NCI-H1105 treated with DMSO at 0.1 percent for 48 hours (cell line): ENCODE measurements around the gene RNF157.

Experiments
- DNase-seq: peaks from one replicate; lab custom pipeline; 2025; lab: John Stamatoyannopoulos, UW

RNF157 gene

GRCh38 chr17:76123191-76123499 lies 117.1 kb downstream of the RNF157 start:
- DNase-seq, result no peak

- no peak for DNase-seq
Measured at GRCh38 chr17:76122431-76123190, 117.7 kb downstream of the RNF157 start.

- DNase-seq, result no peak
Measured at GRCh38 chr17:76121932-76122430, 118.3 kb downstream of the RNF157 start.

DNA sequence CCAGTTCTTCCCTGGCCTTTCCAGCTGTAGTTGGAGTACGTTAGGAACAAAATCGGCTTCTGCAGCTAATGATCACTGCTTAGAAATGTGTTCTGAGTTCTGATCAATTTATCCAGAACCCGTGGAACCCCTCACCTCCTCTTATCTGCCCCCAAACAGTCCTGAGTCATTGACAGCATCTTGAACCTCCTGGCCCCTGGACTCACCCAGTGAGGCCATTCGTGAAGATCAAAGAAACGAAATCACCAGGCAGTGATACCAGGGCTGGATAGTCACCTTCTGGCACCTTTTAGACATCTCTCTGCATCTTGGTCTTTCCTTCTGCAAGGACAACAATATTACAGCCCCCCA lies 119.7 kb downstream of the RNF157 start:
- no peak for DNase-seq

DNA sequence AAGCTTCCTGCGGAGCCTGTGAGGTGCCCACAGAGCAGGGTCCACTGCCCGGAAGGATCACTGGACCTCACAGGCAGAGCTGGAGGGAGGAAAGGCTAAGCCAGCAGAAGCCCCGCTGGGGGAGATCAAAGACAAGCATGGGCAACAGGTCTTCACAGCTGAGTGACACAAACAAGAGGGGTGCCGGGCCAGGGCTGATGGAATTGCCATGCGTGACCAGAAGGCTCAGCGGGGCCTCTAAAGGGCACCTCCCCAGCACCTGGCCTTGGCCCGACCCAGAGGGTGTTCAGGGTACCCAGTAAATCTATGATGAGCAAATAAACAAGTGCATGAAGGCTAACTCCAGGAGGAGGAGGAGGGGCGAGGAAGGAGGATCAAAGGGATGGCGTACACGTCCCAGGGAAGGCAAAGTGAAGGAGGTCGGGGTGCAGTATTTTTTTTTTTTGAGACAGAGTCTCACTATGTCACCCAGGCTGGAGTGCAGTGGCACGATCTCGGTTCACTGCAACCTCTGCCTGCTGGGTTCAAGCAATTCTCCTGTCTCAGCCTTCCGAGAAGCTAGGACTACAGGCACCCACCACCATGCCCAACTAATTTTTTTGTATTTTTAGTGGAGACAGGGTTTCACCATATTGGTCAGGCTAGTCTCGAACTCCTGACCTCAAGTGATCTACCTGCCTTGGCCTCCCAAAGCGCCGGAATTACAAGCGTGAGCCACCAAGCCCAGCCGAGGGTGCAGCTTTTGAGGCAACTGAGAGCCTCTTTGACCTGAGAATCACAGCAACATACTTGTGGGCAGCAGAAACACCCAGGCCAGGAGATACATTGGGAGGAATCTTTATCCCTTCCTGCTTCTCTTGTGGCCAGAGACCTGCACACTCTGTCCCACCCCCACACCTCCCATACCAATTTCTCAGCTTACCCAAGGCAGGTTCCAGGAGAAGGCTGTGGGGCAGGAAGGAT lies 120.6 kb downstream of the RNF157 start:
- DNase-seq, result no peak

DNA sequence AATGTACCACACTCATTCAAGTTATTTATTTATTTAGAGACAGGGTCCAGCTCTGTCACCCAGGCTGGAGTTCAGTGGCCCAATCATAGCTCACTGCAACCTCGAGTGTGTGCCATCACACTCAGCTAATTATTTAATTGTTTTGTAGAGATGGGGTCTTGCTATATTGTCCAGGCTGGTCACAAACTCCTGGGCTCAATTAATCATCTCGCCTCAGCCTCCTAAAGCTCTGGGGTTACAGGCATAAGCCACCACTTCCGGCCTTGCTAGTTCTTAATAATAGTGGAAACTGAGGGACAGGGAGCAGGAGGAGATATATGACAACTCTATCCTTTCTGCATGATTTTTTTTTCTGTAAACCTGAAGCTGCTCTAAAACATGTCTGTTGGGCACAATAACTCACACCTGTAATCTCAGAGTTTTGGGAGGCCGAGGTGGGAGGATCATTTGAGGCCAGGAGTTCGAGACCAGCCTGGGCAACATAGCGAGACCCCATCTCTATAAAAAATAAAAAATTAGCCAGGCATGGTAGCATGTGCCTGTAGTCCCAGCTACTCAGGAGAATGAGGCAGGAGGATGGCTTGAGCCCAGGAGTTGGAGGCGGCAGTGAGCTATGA lies 125.0 kb downstream of the RNF157 start:
- no peak for DNase-seq

DNA sequence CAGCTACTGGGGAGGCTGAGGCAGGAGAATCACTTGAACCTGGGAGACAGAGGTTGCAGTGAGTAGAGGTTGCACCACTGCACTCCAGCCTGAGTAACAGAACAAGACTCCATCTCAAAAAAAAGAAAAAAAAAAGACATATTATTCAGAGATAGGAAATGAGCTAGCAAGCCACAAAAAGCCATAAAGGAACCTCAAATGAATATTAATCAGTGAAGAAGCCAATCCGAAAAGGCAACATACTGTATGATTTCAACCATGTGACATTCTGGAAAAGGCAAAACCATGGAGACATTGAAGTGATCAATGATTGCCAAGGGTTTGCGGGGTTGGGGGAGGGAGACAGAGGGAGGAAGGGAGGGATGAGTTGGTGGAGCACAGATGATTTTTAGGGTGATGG lies 128.3 kb downstream of the RNF157 start:
- no peak for DNase-seq

- no peak for DNase-seq
Measured at GRCh38 chr17:76107509-76107908, 132.8 kb downstream of the RNF157 start.

- no peak for DNase-seq
Measured at GRCh38 chr17:76106703-76107102, 133.6 kb downstream of the RNF157 start.

- DNase-seq, result no peak
Measured at GRCh38 chr17:76104896-76105231, 135.4 kb downstream of the RNF157 start.

DNA sequence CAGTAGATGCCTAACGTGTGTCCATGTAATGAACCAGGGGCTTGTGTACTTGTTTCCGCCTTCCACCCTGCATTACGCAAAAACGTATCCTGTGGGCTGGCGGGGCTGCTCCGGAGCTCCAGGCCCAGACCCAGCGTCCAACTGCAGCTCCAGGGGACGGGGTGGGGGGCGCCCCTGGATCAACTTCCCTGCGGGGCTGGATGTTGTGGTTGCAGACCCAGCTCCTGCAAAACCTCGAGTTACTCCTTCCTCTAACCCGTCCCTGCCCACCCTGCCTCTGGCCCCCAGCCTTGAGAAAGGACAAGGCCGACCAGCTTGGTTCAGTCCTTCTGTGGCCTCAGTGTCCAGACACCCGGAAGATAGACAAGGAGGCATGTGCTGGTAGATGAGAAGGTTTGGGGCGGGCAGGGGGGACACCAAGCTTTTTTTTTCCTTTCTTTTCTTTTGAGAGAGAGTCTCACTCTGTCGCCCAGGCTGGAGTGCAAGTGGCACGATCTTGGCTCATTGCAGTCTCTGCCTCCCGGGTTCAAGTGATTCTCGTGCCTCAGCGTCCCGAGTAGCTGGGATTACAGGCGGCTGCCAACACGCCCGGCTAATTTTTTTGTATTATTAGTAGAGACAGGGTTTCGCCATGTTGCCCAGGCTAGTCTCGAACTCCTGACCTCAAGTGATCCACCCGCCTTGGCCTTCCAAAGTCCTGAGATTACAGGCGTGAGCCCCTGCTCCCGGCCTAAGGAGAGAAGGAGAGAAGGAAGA lies 136.0 kb downstream of the RNF157 start:
- DNase-seq, result no peak

GRCh38 chr17:76103274-76104139 lies 136.8 kb downstream of the RNF157 start, which contains the start of gene EXOC7:
TSS of gene EXOC7 (minus strand) at chr17:76103787. CDS start at chr17:76103692, 95 bp downstream.
- DNase-seq, result peak; percentile 82

DNA sequence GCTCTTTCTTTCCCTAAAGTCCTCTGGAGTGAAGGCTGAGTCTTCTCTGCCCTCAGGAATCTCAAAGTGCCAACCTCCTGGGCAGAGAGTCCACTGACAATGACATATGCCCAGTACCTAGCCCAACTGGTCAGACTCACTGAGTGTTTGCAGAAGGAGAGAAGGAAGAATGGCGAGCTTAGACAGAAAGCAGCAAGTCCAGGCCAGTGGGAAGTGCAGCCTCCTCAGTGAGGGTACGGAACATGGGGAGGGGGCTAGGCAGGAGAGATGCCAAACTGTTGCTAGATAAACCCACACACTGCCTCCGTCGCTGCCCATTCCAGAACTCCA lies 137.4 kb downstream of the RNF157 start:
- DNase-seq, result no peak

GRCh38 chr17:76097716-76098295 lies 142.5 kb downstream of the RNF157 start:
- DNase-seq, result no peak

- no peak for DNase-seq
Measured at GRCh38 chr17:76095943-76096342, 144.3 kb downstream of the RNF157 start.

GRCh38 chr17:76094046-76094445 lies 146.2 kb downstream of the RNF157 start:
- DNase-seq, result no peak

DNA sequence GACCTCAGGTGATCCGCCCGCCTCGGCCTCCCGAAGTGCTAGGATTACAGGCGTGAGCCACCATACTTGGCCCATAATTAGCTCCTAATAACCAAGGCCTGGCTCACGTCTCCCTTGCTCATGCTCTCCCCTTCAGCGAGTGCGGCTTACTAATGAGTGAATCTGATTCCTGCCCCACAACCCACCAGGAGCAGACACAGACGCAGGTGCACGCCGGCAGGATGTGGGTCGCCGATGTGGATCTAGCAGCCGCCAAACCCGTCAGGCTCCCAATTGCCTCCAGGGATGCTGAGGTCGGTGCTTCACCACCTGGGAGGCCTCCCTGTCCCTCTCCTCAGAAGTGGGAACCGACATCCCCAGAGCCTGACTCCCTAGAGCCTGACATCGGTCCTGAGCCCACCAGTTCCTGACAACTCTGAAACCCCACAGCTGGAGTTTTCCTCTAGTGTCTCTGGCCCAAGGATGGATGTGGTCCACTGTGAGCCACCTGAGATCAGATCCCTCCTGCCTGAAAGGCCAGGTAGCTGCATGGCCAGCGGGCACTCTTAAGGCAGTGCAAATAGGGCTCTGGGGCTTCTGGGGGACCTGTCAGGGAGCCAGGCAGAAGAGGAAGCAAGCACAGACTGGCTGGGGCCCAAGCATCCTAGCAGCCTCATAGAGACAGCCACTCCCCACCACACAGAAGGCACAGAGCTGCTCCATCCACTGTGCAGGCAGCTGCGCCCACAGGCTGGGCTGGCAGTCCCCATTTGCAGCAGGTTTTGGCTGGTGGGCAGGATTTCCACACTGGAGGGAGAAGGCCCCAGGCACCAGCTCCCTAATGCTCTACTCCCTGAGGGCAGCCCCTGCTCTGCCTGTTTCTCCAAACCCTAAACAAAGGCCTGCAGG lies 147.5 kb downstream of the RNF157 start:
- no peak for DNase-seq
